Measurements from ENCODE around the gene RAB6D.
A peak's percentile ranks its signal among the peaks of the same experiment; 100 is the strongest.
"Not testable (repeated sequence)": the region's sequence is repeated elsewhere in the genome, so short reads cannot be mapped to it uniquely, and the experiment has no call there.

The RAB6D gene

DNA sequence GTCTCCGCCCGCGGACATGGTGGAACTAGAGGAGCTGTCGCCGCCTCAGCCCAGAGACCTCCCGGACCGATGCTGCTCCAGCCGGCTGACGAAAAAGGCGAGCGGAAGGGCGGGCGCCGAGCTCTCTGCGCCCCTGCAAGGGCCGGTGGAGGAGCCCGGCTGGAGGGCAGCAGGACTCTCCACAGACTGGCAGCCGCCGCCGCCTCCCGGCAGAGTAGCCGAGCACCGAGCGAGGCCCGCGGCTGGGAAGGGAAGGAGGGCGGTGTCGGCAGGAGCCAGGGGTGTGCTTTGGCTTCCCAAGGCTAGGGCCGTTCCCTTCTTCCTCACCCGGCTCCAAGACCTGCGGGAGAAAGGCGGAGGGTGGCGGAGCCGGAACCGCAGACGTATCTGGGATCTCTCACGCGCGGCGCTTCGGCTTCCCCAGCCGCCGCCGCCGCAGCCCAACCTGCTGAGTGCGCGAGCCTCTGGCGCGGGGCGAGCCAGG lies at the start of gene RAB6D:
Gene RAB6D (minus strand): TSS at position 466 of the 484 bp plus-strand sequence. CDS start 448 bp downstream, at position 18.
- not testable (repeated sequence) for DNase-seq (ENCODE audit: low read depth)

DNA sequence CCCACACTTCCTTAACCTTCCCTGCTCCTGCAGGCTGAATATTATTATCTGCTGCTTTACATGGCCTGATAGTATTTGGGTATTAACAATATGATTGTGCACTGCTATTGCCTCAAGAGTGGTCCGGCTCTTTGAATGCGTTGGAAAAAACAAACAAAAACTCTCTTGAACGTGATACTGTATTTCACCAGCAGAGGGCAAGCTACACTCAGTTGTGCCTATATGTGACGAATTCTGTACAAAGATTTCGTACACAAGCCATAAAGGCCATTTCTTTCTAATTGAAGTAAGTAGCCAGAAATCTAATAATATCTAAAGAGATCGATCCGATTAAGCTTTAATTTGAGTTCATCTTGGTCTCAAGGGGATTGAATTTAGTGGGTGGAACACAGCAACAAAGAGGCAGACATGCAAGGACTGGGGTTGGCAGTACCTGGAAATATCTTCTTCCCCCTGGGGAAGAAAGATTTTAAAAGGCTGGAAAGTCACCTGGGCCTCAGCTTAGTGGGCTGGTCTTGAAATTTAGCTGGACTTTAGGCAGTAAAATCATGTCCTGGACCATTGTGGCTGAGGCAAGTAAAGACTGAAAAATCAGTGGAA lies 49.3 kb upstream of the RAB6D start:
- DNase-seq (ENCODE audit: low read depth), result peak; percentile 43

DNA sequence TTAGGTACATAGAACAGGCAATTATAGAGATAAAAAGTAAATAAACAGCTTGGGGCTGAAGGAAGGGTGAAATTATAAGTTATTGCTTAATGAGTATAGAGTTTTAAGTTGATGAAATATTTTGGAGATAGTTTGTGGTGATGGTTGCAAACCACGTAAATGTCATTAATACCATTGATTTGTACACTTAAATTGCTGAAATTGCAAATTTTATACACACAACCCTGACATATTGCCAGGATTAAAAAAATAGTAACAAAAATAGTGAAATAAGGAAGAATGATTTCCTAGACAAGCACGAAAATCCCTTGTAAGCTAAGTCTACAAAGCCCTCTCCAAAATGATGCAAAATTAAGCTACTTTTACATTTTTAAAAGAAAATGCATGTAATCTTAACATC lies 46.2 kb upstream of the RAB6D start:
- DNase-seq (ENCODE audit: low read depth), result no peak

DNA sequence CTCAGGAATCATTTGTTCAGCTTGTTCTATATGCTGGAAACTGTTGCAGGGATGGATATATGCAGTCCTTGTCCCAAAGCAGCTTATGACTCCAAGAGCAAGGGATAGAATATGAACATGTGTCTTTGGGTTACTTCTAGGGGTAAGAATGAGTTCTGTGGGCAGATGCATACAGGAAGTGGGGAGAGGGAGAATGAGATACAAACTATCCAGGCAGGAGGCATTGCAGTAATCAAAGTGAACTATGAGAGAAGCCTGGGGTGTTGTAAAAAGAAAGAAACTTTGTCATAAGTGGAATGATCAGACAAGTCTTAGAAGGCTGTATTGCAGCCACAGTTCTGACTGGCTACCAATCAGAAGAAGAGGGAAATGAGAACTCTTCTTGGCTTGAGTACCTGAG lies 44.8 kb upstream of the RAB6D start:
- no peak for DNase-seq (ENCODE audit: low read depth)

DNA sequence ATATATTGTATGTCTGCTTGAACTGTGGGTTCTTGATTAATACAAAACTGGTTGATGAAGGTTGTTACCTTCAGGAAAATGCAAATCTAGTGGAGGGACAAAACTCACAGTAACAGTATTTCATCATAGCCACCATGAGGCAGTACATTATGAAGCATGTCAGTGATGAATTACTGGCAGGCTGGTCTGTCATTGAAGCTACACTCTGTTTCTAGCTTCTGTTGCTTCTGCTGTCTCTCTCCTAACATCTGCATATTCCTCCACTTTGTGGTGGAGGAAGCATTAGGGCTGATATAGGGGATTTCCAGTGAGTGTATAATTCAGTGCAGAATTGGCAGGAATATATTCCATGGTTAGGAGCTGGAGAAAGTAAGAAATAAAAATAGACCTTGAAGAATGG lies 44.2 kb upstream of the RAB6D start:
- no peak for DNase-seq (ENCODE audit: low read depth)

DNA sequence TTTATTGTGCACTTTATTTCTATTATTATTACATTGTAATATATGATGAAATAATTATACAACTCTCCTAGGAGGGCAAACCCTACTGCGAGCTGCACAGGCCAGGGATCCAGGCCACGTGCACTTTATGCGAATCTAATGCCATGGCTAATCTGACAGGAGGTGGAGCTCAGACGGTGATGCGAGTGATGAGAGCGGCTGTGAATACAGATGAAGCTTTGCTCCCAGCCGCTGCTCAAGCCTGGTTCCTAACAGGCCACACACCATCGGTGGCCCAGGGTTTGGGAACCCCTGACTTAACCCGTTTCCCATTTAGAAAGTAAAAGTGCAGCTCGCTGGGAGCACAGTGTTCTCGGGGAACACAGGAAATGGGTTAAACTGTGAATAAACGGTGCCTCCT lies 40.8 kb upstream of the RAB6D start:
- no peak for DNase-seq (ENCODE audit: low read depth)

DNA sequence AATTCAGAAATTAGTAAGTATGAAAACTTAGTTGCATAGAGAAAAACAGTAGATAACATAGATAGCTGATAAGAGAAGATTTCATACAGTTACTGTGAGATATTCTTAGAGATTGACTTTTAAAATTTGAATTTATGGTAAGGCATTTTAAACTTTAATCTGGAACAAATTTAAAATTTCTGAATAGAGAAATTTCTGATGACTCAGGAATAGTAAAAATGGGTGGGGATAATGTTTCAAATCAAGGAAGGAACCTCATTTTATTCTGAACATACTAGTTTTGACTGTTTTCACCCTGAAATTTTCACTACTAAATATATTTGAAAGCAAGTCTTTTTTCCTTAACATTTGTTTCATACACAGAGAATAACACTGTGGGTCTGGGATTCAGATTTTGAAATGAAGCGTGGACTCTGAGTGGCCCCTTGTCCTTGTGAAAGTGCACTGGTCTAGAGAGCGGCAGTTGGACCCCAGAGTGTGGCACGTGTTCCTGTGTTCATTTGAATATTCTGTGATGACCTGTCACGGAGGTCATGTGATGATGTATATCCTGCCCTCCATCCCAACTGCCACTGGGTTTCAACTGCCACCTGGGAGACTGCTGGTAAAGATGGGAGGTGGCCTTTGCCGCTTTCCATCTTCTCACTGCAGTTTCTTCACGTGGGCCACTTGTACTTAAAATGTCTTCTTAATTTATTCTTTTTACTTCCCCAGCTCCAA lies 38.5 kb upstream of the RAB6D start:
- no peak for DNase-seq (ENCODE audit: low read depth)

DNA sequence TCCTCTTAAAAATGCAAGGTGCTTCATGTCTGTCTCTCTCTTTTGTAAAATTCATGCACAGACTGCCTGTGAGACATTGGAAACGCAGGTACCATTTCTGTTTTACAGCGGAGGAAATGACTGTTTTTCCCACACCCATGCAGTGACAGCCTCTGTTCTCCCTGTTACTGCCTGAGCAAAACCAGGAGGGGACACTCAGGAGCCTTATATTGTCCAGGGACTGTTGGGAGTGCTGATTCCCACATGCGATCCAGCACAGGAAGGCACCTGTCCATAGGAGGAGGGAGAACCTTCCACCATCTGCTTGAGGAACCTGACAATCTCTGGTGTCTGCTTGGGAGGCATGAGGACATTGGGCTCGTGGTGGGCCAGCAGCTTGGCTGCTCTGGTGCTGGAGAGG lies 36.9 kb upstream of the RAB6D start:
- DNase-seq (ENCODE audit: low read depth), result no peak

DNA sequence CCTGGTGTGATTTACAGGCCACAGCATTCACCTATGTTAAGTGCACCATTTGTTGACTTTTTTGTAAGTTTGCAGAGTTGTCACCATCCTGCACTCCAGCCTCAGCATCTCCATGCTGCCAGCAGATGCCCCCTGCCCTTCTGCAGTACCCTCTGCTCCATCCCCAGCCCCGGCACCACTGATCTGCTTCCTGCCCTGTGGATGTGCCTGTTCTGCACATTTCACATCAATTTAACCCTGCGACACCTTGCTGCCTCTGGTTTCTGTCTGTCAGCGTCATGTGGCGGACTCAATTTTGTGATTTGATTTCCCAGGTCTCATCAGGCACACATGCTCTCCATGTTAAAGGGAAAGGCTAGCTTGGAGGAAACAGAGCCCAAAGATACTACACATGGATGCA lies 36.5 kb upstream of the RAB6D start:
- DNase-seq (ENCODE audit: low read depth), result not testable (repeated sequence)

DNA sequence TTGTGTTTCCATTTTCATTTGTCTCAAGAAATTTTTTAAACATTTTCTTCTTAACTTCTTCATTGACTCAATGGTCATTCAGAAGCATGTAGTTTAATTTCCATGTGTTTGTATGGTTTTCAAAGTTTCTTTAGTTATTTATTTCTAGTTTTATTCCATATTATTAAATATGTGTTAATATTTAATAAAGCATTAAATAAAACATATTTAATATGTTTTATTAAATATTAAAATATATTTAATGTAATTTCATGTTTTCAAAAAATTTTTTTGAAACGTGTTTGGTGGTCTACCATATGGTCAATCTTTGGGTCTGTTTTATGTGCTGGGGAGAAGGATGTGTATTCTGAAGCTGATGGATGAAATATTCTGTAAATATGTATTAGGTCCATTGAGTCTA lies 32.2 kb upstream of the RAB6D start:
- DNase-seq (ENCODE audit: low read depth), result not testable (repeated sequence)

DNA sequence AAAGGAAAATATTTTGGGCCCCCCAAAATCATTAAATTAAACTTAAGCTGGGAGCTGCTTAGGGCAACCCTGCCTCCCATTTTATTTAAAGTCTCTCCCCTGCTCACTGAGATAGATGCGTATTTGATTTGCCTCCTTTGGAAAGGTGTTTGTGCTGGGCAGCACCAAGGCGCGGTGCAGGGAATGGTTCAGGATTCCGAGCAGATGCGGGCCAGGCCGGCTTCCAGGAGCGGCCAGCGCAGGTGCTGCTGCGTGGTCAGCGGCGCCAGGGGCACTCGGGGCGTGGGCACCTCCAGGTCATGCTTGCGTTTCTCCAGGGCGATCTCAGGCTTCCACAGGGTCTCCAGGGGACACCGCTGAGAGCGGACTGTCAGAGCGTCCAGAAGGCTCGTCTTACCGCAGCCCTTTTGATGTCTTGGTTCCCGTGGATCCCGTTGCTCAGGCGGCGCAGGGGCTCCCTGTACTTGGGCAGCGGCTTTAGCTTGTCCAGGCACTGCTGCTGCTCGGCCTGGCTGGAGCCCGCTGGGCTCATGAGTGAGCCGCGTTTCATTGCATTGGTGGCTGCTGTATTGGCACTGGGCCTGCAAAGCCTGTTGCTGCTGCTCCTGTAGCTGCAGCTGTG lies 31.2 kb upstream of the RAB6D start:
- DNase-seq (ENCODE audit: low read depth), result not testable (repeated sequence)

DNA sequence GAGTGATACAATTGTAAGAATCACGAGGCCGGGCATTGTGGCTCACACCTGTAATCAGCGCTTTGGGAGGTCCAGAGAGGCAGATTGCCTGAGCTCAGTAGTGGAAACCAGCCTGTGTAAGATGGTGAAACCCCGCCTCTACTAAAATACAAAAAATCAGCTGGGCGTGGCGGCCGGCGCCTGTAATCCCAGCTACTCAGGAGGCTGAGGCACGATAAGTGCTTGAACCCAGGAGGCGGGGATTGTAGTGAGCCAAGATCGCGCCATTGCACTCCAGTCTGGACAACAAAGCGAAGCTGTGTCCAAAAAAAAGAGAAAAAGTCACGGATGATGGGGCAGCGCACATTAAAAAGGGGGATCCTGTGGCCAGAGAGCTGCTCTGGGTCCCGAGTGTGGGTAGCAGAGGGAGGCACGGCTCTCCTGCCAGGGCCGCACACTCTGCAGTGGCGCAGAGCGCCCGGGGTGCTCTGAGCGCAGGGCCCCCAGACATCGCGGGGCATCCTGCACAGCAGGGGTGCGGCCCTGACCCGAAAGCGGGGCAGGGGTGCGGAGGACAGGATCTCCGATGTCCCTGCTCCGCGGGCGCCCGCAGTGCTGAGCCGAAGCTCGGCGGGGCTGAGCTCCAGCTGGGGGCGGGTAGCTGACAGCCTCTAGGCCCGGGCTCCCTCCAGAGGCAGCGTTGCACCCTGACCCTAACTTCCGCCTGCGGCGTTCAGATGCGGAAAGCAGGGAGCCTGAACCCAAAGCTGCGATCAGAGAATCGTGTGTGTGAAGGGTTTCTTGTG lies 30.4 kb upstream of the RAB6D start:
- no peak for DNase-seq (ENCODE audit: low read depth)

DNA sequence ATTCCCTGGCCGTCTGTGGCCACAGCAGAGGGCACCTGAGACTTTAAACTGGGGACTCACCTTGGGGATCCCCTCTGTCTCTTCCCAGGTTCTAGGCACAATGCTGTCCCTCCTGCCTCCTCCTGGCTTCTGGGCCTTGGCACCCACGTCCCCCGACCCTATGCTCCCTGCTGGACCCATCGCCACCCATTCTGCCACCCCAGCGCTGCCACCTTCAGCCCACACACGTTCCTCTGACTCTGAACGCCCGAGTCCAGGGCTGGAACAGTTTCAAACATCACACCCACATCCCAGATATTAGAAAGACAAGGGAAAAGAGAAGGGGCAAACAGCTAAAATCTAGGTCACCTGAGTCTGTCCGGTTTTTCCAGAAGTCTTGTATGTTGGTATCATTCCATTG lies 28.0 kb upstream of the RAB6D start:
- DNase-seq (ENCODE audit: low read depth), result not testable (repeated sequence)

DNA sequence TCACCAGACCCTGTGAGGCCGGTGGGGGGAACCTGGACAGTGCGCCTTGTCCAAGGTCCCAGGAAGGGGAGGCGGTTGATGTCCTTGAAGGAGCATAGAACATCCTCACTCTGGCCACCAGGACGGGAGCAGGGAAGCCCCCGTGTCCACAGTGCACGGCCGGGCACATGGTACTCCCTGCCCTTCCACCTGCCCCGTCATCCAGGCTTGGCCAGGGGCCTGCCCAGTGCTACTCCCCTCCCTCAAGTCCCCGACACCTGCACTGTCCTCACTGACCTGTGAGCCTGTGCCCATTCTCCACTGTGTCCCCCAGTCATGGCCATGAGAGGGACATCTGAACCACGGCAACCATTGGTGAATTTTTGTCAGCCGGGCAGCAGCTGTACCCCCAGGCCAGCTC lies 27.5 kb upstream of the RAB6D start:
- not testable (repeated sequence) for DNase-seq (ENCODE audit: low read depth)

DNA sequence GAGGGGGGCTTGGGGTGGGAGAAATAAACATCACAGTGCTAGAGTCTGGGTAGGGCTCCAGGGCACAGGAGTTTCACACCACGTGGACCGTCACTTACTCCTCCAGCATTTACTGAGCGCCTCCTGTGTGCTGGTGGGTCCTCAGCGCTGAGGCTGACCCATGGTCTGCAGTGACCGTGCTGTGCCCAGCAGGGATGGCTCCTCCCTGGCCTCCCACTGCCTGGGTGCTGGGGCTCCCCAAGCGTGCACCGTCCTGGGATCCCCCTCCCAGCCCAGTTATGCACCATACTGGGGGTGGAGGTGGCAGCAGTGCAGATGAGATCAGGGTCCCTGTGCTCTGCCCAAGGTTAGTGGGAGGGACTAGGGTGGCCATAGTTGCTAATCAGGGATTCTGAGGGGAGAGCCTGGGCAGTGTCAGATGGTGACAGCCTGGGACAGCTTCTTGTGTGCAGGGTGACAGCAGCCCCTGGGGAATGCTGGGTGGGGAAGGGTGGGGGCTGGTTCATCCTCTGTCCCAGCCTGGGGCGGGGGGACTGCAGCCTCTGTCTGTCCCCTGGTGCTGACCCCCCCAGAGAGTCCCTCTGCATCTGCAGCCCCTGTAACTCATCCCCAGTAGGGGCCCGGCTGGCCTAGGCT lies 26.6 kb upstream of the RAB6D start:
- not testable (repeated sequence) for DNase-seq (ENCODE audit: low read depth)

DNA sequence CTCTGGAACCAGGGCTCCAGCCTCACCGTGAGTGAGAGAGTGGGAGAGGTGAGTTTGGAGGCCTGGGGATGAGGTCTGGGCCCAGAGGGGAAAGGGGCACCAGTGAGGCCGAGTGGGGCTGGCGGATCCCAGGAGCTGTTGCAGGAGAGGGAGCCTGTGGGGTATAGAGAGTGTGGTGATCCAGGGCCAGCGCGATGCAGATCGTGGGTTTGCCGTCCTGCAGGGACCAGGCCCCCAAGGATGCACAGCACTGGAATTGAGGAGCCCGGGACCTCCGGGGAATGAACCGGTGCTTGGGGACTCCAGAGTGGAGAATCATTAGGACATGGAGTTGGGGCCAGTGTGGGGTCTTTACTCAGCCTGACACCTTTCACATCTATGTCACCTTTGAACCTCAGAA lies 25.7 kb upstream of the RAB6D start:
- no peak for DNase-seq (ENCODE audit: low read depth)

DNA sequence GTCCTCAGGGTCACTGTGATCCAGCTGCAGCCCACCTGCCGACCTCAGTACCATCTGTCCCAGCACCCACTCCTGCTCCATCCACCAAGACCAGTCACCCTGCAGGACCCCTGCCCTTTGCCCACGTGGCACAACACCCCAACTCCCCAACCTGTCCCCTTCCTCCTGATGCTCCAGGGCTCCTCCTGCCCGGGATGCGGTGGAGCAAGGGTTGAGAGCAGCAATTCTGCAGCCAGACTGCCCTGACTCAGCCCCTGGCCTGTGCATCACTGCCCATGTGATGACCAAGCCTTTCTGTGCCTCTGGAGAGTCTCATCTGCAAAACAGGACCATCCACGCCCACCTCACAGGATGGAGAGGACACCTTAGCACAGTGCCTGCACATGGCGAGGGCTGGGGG lies 24.9 kb upstream of the RAB6D start:
- DNase-seq (ENCODE audit: low read depth), result not testable (repeated sequence)

DNA sequence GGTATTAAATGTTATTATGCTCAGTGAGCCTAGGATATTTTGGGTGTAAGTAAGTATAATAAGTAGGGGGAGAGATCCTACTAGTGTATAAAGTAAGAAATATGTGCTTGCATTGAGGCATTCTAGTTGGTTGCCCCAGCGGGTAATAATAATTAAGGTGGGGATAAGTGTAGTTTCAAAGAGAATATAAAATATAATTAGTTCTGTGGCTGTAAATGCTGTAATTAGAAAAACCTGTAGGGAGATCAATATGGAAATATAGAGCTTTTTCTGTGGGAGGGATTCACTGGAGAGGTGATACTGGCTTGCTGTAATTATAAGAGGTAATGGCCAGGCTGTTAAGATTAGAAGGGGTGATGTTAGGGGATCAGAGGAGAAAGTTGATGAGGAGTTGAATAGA lies 9.1 kb upstream of the RAB6D start:
- not testable (repeated sequence) for DNase-seq (ENCODE audit: low read depth)

DNA sequence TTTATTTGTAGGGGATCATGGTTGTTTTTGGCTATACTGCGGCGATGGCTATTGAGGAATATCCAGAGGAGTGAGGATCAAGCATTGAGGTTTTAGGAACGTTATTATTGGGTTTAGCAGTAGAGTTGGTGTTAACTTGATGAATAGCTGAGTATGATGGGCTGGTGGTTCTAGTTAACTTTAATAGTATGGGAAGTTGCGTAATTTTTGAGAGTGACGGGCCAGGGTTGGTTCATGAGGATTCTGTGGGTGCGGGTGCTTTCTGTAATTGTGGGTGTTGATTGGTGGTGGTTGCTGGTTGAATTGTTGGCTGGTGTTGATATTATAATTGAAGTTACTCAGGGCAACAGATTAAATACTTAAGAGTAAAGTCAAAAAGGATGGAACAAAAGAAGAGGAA lies 6.0 kb upstream of the RAB6D start:
- no peak for DNase-seq (ENCODE audit: low read depth)

DNA sequence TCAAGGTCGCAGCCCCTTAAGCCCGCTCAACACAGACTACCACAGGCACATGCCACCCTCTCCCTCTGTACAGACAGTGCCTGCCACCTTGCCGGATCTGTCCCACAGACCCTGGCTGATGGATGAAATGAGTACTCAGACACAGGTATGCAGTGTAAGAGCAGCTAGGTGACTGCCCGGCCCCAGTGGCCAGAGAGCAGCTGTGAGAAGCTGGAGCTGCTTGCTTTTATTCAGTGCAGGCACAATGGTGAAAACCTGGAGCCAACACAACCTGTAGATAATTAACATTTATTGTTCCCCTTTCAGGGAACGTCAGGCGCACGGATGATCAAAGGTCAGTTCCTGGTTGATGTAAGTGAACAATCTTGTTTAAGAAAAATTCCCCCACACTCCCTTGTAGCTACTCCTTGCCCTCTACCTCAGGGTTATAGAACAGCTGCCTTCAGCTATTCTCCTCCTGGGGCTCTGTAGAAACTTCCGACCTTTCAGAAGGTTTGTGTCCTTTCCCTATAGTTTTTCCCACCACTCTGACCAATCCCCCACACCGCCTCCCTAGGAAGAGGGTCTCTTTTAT lies 4.6 kb upstream of the RAB6D start:
- not testable (repeated sequence) for DNase-seq (ENCODE audit: low read depth)

DNA sequence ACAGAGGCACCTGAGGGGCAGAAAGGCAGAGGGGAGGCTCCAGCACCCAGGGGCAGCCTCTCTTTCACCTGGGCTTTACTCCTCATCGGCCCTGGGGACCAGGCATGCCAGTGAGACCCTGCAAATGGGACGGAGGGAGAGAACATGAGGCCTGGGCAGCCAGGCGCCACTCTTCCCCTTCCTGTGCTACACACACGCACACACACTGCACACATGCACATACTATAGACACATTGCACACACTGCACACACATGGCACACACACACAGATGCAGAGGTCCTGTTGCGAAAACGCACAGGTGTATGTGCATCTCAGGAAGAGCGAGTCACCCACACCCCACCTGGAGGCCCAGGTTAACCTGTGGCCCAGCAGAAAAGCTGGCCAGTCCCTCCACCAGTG lies 3.4 kb upstream of the RAB6D start:
- no peak for DNase-seq (ENCODE audit: low read depth)

DNA sequence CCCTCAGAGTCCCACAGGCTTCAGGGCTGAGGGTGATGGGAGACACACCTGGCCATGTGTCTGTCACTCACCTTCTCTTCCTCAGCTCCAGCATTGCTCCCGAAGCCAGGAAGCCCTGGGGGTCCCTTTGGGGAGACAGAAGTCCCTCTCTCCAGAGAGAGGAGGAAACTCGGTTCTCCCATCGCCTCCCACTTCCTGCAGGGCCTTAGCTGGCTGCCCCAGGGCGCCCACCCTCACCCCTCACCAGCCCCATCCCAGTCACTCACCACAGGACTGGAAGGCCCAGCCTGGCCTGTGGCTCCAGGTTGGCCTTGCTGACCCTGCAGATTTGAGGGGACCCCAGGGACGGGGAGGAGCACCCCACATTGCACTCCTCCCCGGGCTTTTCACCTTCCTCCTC lies 2.7 kb upstream of the RAB6D start:
- no peak for DNase-seq (ENCODE audit: low read depth)
